Neural cell (in vitro differentiated cells): ENCODE measurements around the gene TCP11.

ENCODE experiments used
- CTCF ChIP-seq: fragments of 450-650 bp; IDR thresholded peaks from 2 replicates; pipeline ENCODE4 v1.5.1; 2014; ENCODE audit warnings: antibody characterized with exemption, mild to moderate bottlenecking, moderate library complexity; ENCODE audit not compliant: poor library complexity, severe bottlenecking
- EP300 ChIP-seq: fragments of 450-650 bp; conservative IDR thresholded peaks from 2 replicates; pipeline ENCODE4 v1.6.1; 2014; ENCODE audit warnings: antibody characterized with exemption, mild to moderate bottlenecking, moderate library complexity; ENCODE audit not compliant: poor library complexity, severe bottlenecking
- EZH2 ChIP-seq: fragments of 200-600, 300-800 bp; shearing (Covaris generic), sonication (generic); IDR thresholded peaks from 2 replicates; pipeline ENCODE4 v1.6.1; 2014; ENCODE audit warnings: antibody characterized with exemption, low read length, borderline replicate concordance, mild to moderate bottlenecking; ENCODE audit not compliant: insufficient read depth, poor library complexity, severe bottlenecking
- MXI1 ChIP-seq: fragments of 450-650 bp; conservative IDR thresholded peaks from 2 replicates; pipeline ENCODE4 v1.6.1; 2014; ENCODE audit warnings: antibody characterized with exemption, mild to moderate bottlenecking; ENCODE audit not compliant: poor library complexity, severe bottlenecking
- POLR2AphosphoS5 ChIP-seq: IDR thresholded peaks from 2 replicates; pipeline ENCODE4 v1.6.1; 2012
- RAD21 ChIP-seq: fragments of 450-650 bp; conservative IDR thresholded peaks from 2 replicates; pipeline ENCODE4 v1.6.1; 2014; ENCODE audit warnings: antibody characterized with exemption, mild to moderate bottlenecking, moderate library complexity
- REST ChIP-seq: IDR thresholded peaks from 2 replicates; pipeline ENCODE4 v1.6.1; 2012; ENCODE audit warnings: borderline replicate concordance
- TAF1 ChIP-seq: IDR thresholded peaks from 2 replicates; pipeline ENCODE4 v1.6.1; 2012; ENCODE audit warnings: low read depth

GRCh38 chr6:35086282-35086632 is 54.9 kb downstream of the TCP11 start:
- TF ChIP-seq RAD21 (no peak), CTCF (no peak), REST (no peak), EZH2 (no peak), TAF1 (no peak), POLR2AphosphoS5 (no peak), MXI1 (no peak), EP300 (no peak)
